Transverse colon (tissue), 4 donors: ENCODE results near the gene GALNT2. TPM values are rescaled to one million over a fixed set of nuclear protein-coding genes. Genes with fewer than 3 reads are reported as not detected.

Experiments
- DNase-seq: peaks from one replicate; pipeline ENCODE4 v3.0.0-alpha.2; 2019
- H3K27ac ChIP-seq, 4 donors: fragments of 200-600 bp; sonication (generic); 2 replicates each; pipeline ENCODE4 v1.5.1; 2016 to 2018; ENCODE audit warnings: inconsistent platforms in 4 of 4
- H3K27me3 ChIP-seq: fragments of 200-600 bp; sonication (generic); 2 replicates; pipeline ENCODE4 v1.5.1; 2017; ENCODE audit warnings: inconsistent platforms
- H3K36me3 ChIP-seq, 4 donors: fragments of 200-600 bp; sonication (generic); 2 replicates each; pipeline ENCODE4 v1.5.1; 2017 to 2019; ENCODE audit warnings: inconsistent platforms in 4 of 4
- H3K4me1 ChIP-seq, 4 donors: fragments of 200-600 bp; sonication (generic); 2 replicates each; pipeline ENCODE4 v1.5.1; 2017 to 2020; ENCODE audit warnings: inconsistent platforms in 4 of 4
- H3K4me3 ChIP-seq, 4 donors: fragments of 200-600 bp; sonication (generic); 1 replicate in 1 of 4; 2 replicates in 3 of 4; pipeline versions ENCODE4 v1.5.1 to v1.6.1; 2017 to 2019; ENCODE audit warnings: inconsistent platforms in 4 of 4
- H3K9me3 ChIP-seq, 2 donors: fragments of 200-600 bp; sonication (generic); 2 replicates each; pipeline ENCODE4 v1.5.1; 2017 to 2019; ENCODE audit warnings: inconsistent platforms in 2 of 2
- EP300 ChIP-seq: sonication (generic); formaldehyde crosslinking; IDR thresholded peaks from one replicate; pipeline ENCODE4 v1.6.1; 2017; ENCODE audit warnings: antibody characterized with exemption, low read depth
- POLR2A ChIP-seq: fragments of 450-650 bp; IDR thresholded peaks from one replicate; pipeline ENCODE4 v1.6.1; 2016; ENCODE audit warnings: antibody characterized with exemption, mild to moderate bottlenecking, moderate library complexity
- POLR2AphosphoS5 ChIP-seq, 3 donors: sonication (generic); formaldehyde crosslinking; IDR thresholded peaks; one replicate each; pipeline ENCODE4 v1.6.1; 2016; ENCODE audit warnings: antibody characterized with exemption in 3 of 3
- WGBS, 2 donors: methylation state at CpG; one replicate each; pipeline ENCODE4 v1.1.5; 2018; ENCODE audit warnings: low coverage in 1 of 2; 5-methylcytosine and 5-hydroxymethylcytosine counted together
- in situ Hi-C, 4 donors: fragments of 200-750 bp; cut with MboI; loops; one replicate each; pipeline versions ENCODE4 v1.15.0 to v1.15.1; 2017; ENCODE audit warnings: low sequenced_read_pairs in 3 of 4, low pct_ligation_motif_present in 1 of 4, low pct_unique_long_range_greater_than_20kb in 1 of 4
- intact Hi-C: fragments of 100-400 bp; cut with DNase I; formaldehyde crosslinking; loops from one replicate; pipeline ENCODE4 v1.15.1; 2023; ENCODE audit warnings: low total_unique reads
- total RNA-seq, 4 donors: library from RNA; depleted of rRNA; stranded (reverse); fragments of >200 nt; gene quantifications; one replicate each; pipeline ENCODE4 v1.1.0, GENCODE V29; 2016
- TF ChIP-seq, protein P1 (sequence below), 5 experiments: fragments of 200-600 bp in 3 of 5; fragments of 450-650 bp in 2 of 5; sonication (generic) in 3 of 5; IDR thresholded peaks; 1 replicate in 2 of 5; 2 replicates in 3 of 5; pipeline ENCODE4 v1.5.1; 2016 to 2017; ENCODE audit warnings: antibody characterized with exemption in 5 of 5, inconsistent platforms in 3 of 5, mild to moderate bottlenecking in 2 of 5, moderate library complexity in 1 of 5

The GALNT2 gene
- total RNA-seq, 4 donors from 2014 or later, result 16.5 to 48.8 (median 36.8) TPM

DNA sequence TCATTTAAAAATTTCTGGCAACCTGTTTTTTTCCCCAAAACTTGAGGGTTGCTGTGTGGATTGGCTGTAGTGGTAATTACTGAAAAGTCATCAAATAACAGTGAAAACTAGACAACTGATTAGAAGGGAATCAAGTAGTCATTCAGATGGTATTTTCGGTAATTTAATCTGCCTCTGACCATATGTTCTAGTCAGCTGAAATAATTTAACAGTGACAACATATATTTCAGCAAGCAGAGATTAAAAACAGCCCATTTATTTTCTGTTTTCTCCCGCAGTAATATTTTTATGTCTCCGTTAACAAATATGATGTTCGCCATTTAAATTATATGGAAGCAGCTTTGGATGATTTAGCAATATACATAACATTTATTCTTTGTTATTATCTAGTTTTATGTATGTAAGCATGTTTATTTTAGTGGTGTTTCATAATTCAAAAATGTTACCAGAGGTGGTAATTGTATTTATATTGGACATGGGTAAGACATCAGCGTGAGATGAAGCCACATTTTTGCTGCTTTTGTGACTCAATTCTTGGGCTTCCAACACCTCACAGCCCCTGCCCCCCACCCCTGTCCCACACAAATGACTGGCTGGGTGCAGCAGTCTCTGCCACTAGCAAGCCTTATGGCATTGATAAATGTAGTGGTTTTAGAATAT lies 104.4 kb downstream of the GALNT2 start:
- no peak for DNase-seq
- no peaks in the 10 kb centered on the region for H3K9me3 ChIP-seq
- TF ChIP-seq EP300, result no peak
- TF ChIP-seq POLR2AphosphoS5 (IDR thresholded peaks at IDR 0.05), result no peak
- no peak for TF ChIP-seq POLR2A
- TF ChIP-seq, protein P1, sequence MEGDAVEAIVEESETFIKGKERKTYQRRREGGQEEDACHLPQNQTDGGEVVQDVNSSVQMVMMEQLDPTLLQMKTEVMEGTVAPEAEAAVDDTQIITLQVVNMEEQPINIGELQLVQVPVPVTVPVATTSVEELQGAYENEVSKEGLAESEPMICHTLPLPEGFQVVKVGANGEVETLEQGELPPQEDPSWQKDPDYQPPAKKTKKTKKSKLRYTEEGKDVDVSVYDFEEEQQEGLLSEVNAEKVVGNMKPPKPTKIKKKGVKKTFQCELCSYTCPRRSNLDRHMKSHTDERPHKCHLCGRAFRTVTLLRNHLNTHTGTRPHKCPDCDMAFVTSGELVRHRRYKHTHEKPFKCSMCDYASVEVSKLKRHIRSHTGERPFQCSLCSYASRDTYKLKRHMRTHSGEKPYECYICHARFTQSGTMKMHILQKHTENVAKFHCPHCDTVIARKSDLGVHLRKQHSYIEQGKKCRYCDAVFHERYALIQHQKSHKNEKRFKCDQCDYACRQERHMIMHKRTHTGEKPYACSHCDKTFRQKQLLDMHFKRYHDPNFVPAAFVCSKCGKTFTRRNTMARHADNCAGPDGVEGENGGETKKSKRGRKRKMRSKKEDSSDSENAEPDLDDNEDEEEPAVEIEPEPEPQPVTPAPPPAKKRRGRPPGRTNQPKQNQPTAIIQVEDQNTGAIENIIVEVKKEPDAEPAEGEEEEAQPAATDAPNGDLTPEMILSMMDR (IDR thresholded peaks at IDR 0.05), result no peak
- no peaks in the 10 kb centered on the region for H3K36me3 ChIP-seq
- H3K27ac ChIP-seq, result no peak overlapping the region
- no peak overlapping the region for H3K4me3 ChIP-seq
- intact Hi-C loops (no loop called here), in situ Hi-C loops (no loop called here)
- peaks cover 4 to 27% (median 10%) of the 10 kb centered on the region in 4 donors for H3K4me1 ChIP-seq
- H3K27me3 ChIP-seq, result no peaks in the 10 kb centered on the region
- 90 to 94% methylated on average over 5 of the region's 5 CpGs for WGBS, 2 donors

DNA sequence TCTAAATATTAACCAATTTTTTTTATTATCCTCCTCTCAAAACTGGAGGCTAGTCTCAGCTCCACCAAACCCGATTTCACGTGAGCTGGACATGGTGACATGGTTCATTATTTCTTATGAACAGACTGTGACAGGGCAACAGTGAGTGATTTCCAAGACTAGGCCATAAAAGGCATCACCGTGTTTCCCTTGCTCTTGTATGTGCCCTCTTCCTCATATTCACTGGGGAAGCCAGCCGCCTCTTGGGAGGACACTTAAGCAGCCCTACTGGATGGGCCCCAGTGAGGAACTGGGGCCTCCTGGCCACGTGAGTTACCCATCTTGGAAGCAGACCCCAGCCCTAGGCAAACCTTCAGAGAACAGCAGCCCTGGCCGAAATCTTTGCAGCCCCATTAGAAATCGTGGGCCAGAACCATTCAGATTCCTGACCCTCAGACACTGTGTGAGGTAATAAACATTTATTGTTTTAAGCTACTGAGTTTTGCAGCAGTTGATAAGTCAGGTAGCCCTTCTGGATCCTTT lies 105.0 kb downstream of the GALNT2 start:
- no peaks in the 10 kb centered on the region for H3K9me3 ChIP-seq
- no peak for DNase-seq
- TF ChIP-seq, protein P1 (IDR thresholded peaks at IDR 0.05), result no peak
- no peak for TF ChIP-seq POLR2A
- no peak for TF ChIP-seq POLR2AphosphoS5 (IDR thresholded peaks at IDR 0.05)
- no peak for TF ChIP-seq EP300
- H3K27ac ChIP-seq, result no peak overlapping the region
- H3K4me3 ChIP-seq, result no peak overlapping the region
- H3K36me3 ChIP-seq, result no peaks in the 10 kb centered on the region
- H3K4me1 ChIP-seq, result peaks cover 4 to 27% (median 11%) of the 10 kb centered on the region in 4 donors
- in situ Hi-C loops (no loop called here), intact Hi-C loops (no loop called here)
- H3K27me3 ChIP-seq, result no peaks in the 10 kb centered on the region
- WGBS, 2 donors, result 80 to 92% methylated on average over 1 to 7 of the region's 7 CpGs

DNA sequence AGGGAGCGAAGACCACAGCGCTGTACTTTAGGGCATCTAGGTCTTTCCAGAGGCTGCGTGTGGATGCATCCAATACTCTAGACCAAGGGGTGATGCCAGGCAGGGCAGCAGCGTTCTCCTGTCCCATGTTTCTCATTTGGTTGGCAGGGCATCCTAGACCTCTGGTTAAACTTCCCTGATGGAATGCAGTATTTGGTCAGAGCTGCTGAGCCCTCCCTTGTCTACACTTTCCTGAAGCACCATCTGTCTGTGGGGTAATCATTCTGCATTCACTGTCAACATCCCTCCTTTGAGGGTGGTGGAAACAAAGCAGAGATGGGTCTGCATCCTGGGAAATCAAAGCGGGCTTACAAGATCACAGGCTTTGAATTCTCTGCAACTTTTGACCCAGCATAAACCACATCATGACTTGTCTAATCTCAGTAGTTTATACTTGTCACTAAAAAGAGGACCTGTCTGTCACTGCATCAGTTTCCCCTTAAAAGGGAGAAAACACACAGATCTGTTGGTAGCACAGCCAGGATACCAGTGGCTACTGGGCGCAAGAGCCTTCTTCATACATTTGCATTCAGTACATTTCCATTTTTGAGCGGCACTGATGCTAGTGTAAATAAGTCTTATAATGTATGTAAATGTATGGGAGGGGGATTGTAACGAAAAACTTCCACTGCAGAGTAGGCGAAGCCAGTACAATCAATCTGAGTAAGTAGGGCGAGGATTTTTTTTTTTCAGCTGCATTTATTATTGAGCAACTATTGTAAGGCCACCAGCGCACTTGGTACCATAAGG lies 106.3 kb downstream of the GALNT2 start:
- in situ Hi-C loops (no loop called here), intact Hi-C loops (no loop called here)
- Histone ChIP-seq H3K27ac (no peak overlapping the region), H3K4me3 (no peak overlapping the region), H3K36me3 (no peaks in the 10 kb centered on the region), H3K27me3 (no peaks in the 10 kb centered on the region), H3K4me1 (peaks cover 4 to 27% (median 14%) of the 10 kb centered on the region in 4 donors), H3K9me3 (no peaks in the 10 kb centered on the region)
- DNase-seq, result no peak
- 95 to 97% methylated on average over 5 to 11 of the region's 11 CpGs for WGBS, 2 donors
- TF ChIP-seq, protein P1 (IDR thresholded peaks at IDR 0.05), result no peak
- TF ChIP-seq EP300 (no peak), POLR2AphosphoS5 (IDR thresholded peaks at IDR 0.05) (no peak), POLR2A (no peak)

DNA sequence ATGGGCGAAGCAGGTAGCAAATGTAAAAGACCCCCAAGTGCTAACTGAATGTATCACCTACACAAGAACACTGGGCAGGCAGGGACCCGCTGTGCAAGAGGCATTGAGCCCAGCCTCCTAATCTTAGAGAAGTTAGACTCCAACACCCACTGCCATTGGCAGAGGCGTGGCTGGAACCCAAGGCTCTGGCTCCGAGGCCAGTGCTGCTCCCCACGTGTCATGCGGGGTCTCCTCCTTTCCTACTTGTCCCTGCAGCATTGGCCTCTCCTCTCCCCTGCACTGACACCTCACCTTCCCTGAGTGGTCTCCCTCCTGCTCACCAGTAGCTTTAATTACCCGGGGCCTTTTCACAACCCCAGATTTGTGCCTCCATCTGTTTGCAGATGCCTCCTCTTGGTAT lies 107.0 kb downstream of the GALNT2 start:
- TF ChIP-seq, protein P1 (IDR thresholded peaks at IDR 0.05), result no peak
- TF ChIP-seq POLR2A (no peak), POLR2AphosphoS5 (IDR thresholded peaks at IDR 0.05) (no peak), EP300 (no peak)
- Histone ChIP-seq H3K4me3 (no peak overlapping the region), H3K4me1 (peaks cover 4 to 27% (median 14%) of the 10 kb centered on the region in 4 donors), H3K9me3 (no peaks in the 10 kb centered on the region), H3K36me3 (no peaks in the 10 kb centered on the region), H3K27ac (no peak overlapping the region), H3K27me3 (no peaks in the 10 kb centered on the region)
- DNase-seq, result no peak
- in situ Hi-C loops, result no loop called here
- intact Hi-C loops, result no loop called here
- WGBS, 2 donors, result 80 to 88% methylated on average over 1 to 7 of the region's 7 CpGs
